ENCODE data around the gene SNAP25. TPM values are rescaled to one million over a fixed set of nuclear protein-coding genes. Genes with fewer than 3 reads are reported as not detected.

The SNAP25 gene
- total RNA-seq, 6 experiments from 2014 or later = 0.10 TPM; not detected in 5

- TF ChIP-seq CTCF (IDR thresholded peaks at IDR 0.05) = no peak
- Mint-ChIP-seq H3K27ac (no peak overlapping the region), H3K27me3 (ENCODE audit: insufficient read depth) (peaks cover 7% of the 10 kb centered on the region; the same call in 1 of the 2 replicates), H3K36me3 (ENCODE audit: low read depth) (no peaks in the 10 kb centered on the region), H3K9me3 (no peaks in the 10 kb centered on the region), H3K4me1 (ENCODE audit: low read depth) (peaks cover 7% of the 10 kb centered on the region), H3K4me3 (no peak overlapping the region)
- DNase-seq = no peak
These were observed 35.1 kb downstream of the SNAP25 start for GRCh38 chr20:10253780-10254179.

GRCh38 chr20:10255846-10256245, 37.2 kb downstream of the SNAP25 start:
- H3K4me3 Mint-ChIP-seq = no peak overlapping the region
- TF ChIP-seq CTCF (IDR thresholded peaks at IDR 0.05) = no peak
- no peaks in the 10 kb centered on the region for H3K9me3 Mint-ChIP-seq
- no peaks in the 10 kb centered on the region for H3K36me3 Mint-ChIP-seq (ENCODE audit: low read depth)
- H3K27ac Mint-ChIP-seq = no peak overlapping the region
- no peaks in the 10 kb centered on the region for H3K4me1 Mint-ChIP-seq (ENCODE audit: low read depth)
- peaks cover 7% of the 10 kb centered on the region; the same call in 1 of the 2 replicates for H3K27me3 Mint-ChIP-seq (ENCODE audit: insufficient read depth)
- DNase-seq = no peak

- peaks cover 14% of the 10 kb centered on the region for H3K27me3 Mint-ChIP-seq (ENCODE audit: insufficient read depth)
- H3K9me3 Mint-ChIP-seq = no peaks in the 10 kb centered on the region
- no peak for TF ChIP-seq CTCF (IDR thresholded peaks at IDR 0.05)
- H3K4me1 Mint-ChIP-seq (ENCODE audit: low read depth) = peaks cover 6% of the 10 kb centered on the region; the same call in 1 of the 2 replicates
- H3K27ac Mint-ChIP-seq = no peak overlapping the region
- no peak for DNase-seq
- H3K36me3 Mint-ChIP-seq (ENCODE audit: low read depth) = no peaks in the 10 kb centered on the region
- H3K4me3 Mint-ChIP-seq = no peak overlapping the region
These were observed 40.5 kb downstream of the SNAP25 start for GRCh38 chr20:10259166-10259565.

GRCh38 chr20:10260316-10260715, 41.7 kb downstream of the SNAP25 start:
- no peak for DNase-seq
- Mint-ChIP-seq H3K27ac (no peak overlapping the region), H3K36me3 (ENCODE audit: low read depth) (no peaks in the 10 kb centered on the region), H3K4me3 (no peak overlapping the region), H3K9me3 (no peaks in the 10 kb centered on the region), H3K27me3 (ENCODE audit: insufficient read depth) (peaks cover 11% of the 10 kb centered on the region), H3K4me1 (ENCODE audit: low read depth) (peaks cover 6% of the 10 kb centered on the region; the same call in 1 of the 2 replicates)
- no peak for TF ChIP-seq CTCF (IDR thresholded peaks at IDR 0.05)

GRCh38 chr20:10261702-10262101, 43.1 kb downstream of the SNAP25 start:
- Mint-ChIP-seq H3K27me3 (ENCODE audit: insufficient read depth) (peaks cover 11% of the 10 kb centered on the region), H3K9me3 (no peaks in the 10 kb centered on the region), H3K27ac (no peak overlapping the region), H3K36me3 (ENCODE audit: low read depth) (no peaks in the 10 kb centered on the region), H3K4me3 (no peak overlapping the region), H3K4me1 (ENCODE audit: low read depth) (peaks cover 6% of the 10 kb centered on the region; the same call in 1 of the 2 replicates)
- no peak for TF ChIP-seq CTCF (IDR thresholded peaks at IDR 0.05)
- no peak for DNase-seq
